Measurements from ENCODE around the gene KRTAP5-5. TPM values are rescaled to one million over a fixed set of nuclear protein-coding genes. Genes with fewer than 3 reads are reported as not detected.

Gene KRTAP5-5
- total RNA-seq, 2 donors from 2014 or later = not detected

DNA sequence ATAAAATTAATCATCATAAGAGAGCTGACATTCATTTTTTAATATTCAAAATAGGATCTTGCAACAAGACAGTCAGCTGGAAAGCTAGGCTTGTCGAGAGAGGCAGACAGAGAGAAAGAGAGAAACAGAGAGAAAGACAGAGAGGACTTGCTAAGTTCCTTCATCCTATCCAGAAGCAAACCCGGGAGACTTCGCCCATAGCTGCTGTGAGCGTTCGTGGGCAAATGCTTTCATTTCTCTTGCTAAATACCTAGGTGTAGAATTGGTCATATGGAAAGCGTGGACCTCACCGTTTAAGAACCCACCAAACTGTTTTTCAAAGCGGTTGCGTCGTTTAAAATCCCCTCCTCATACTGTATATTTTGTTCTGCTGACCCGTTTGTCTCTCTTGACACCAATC, 42.1 kb downstream of the KRTAP5-5 start:
- WGBS, 2 donors = 70 to 77% methylated on average over 11 of the region's 11 CpGs

DNA sequence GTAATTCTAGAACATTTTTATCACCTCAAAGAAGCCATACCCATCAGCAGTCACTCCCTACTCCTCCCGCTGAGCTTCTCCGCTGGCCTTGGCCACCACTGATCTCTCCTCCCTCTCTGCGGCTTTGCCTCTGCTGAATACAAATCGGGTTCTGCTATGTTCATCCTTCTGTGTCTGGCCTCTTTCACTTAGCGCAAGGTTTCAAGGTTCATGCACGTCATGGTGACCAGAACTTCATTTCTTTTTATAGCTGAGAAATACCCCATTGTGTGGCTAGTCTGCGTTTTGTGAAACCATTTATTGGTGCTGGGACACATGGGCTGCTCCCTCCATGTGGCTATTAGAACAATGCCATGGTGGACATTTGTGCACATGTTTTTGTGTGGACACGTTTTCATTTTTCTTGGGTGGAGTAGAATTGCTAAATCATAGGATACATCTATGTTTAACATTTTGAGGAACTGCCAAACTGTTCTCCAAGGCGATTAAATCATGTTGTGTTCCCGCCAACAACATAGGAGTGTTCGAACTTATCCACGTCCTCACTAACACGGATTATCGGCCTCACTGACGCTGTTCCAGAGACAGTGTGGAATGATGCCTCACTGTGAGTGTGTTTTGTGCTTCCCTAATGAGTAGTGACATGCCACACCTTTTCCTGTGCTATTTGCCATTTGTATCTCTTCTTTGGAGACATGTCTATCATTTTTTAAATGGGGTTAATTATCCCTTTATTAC, 43.2 kb downstream of the KRTAP5-5 start:
- Histone ChIP-seq H3K36me3 (replicated peaks in 1 of 2; ENCODE audit: insufficient read depth in 1 of 2, low read depth in 2 of 2) (no peaks in the 10 kb centered on the region), H3K4me1 (peaks cover 6% of the 10 kb centered on the region), H3K9me3 (no peaks in the 10 kb centered on the region), H3K27ac (no peak overlapping the region), H3K4me3 (no peak overlapping the region), H3K27me3 (no peaks in the 10 kb centered on the region)
- ATAC-seq = no peak
- peak in 1 of 4 donors; percentile 1 for DNase-seq
- intact Hi-C loops (cut with DNase I) = no loop called here
- TF ChIP-seq, protein P1, sequence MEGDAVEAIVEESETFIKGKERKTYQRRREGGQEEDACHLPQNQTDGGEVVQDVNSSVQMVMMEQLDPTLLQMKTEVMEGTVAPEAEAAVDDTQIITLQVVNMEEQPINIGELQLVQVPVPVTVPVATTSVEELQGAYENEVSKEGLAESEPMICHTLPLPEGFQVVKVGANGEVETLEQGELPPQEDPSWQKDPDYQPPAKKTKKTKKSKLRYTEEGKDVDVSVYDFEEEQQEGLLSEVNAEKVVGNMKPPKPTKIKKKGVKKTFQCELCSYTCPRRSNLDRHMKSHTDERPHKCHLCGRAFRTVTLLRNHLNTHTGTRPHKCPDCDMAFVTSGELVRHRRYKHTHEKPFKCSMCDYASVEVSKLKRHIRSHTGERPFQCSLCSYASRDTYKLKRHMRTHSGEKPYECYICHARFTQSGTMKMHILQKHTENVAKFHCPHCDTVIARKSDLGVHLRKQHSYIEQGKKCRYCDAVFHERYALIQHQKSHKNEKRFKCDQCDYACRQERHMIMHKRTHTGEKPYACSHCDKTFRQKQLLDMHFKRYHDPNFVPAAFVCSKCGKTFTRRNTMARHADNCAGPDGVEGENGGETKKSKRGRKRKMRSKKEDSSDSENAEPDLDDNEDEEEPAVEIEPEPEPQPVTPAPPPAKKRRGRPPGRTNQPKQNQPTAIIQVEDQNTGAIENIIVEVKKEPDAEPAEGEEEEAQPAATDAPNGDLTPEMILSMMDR (IDR thresholded peaks at IDR 0.05) = no peak
- TF ChIP-seq POLR2A (IDR thresholded peaks at IDR 0.05) = no peak
- WGBS, 2 donors = 67 to 73% methylated on average over 15 of the region's 15 CpGs

More for the DNA sequence above, 42.1 kb downstream of the KRTAP5-5 start:
- no peak for DNase-seq
- no peak overlapping the region for H3K27ac ChIP-seq
- H3K27me3 ChIP-seq = no peaks in the 10 kb centered on the region
- peaks cover 6% of the 10 kb centered on the region for H3K4me1 ChIP-seq
- no peaks in the 10 kb centered on the region for H3K36me3 ChIP-seq (replicated peaks in 1 of 2; ENCODE audit: insufficient read depth in 1 of 2, low read depth in 2 of 2)
- no peaks in the 10 kb centered on the region for H3K9me3 ChIP-seq
- H3K4me3 ChIP-seq = no peak overlapping the region
- ATAC-seq = no peak
- TF ChIP-seq, protein P1 (IDR thresholded peaks at IDR 0.05) = no peak
- TF ChIP-seq POLR2A (IDR thresholded peaks at IDR 0.05) = no peak
- intact Hi-C loops (cut with DNase I) = no loop called here

DNA sequence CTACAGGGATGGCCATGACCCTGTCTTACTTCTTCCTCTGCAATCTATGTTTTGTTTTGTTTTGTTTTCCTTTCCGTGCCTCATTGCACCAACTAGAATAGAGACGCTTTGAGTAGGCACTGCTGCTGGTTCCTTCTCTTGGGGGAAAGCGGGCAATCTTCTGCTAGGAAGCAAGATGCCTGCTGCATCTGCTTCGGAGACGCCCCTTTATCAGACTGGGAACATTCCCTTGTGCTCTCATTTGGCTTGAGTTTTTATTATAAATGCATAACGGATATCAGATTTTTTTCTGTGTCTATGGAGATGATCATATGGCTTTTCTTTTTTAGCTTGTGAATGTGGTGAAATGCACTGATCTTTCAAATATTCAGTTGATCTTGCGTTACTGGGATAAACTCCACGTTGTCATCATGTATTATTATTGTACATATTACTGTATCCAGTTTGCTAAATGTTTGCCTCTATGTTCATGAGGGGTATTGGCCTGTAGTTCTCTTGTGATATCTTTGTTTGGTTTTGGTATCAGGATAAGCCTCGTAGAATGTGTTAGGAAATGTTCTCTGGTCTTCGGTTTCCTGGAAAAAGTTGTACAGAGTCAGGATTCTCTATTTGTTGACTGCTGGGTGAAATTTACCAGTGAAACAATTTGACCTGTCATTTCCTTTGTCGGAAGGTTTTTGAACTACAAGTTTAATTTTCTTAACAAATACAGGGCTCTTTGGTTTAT, 44.0 kb downstream of the KRTAP5-5 start:
- 24 to 35% methylated on average over 11 of the region's 11 CpGs for WGBS, 2 donors
- peak; percentile 45 for ATAC-seq
- H3K36me3 ChIP-seq (replicated peaks in 1 of 2; ENCODE audit: insufficient read depth in 1 of 2, low read depth in 2 of 2) = no peaks in the 10 kb centered on the region
- intact Hi-C loops (cut with DNase I) = no loop called here
- DNase-seq = no peak
- H3K4me3 ChIP-seq = no peak overlapping the region
- H3K4me1 ChIP-seq = peaks cover 6% of the 10 kb centered on the region
- no peak for TF ChIP-seq POLR2A (IDR thresholded peaks at IDR 0.05)
- TF ChIP-seq, protein P1 (IDR thresholded peaks at IDR 0.05) = no peak
- peak overlapping the region in 1 of 4 donors; percentile 30 for H3K27ac ChIP-seq
- H3K9me3 ChIP-seq = no peaks in the 10 kb centered on the region
- H3K27me3 ChIP-seq = no peaks in the 10 kb centered on the region

DNA sequence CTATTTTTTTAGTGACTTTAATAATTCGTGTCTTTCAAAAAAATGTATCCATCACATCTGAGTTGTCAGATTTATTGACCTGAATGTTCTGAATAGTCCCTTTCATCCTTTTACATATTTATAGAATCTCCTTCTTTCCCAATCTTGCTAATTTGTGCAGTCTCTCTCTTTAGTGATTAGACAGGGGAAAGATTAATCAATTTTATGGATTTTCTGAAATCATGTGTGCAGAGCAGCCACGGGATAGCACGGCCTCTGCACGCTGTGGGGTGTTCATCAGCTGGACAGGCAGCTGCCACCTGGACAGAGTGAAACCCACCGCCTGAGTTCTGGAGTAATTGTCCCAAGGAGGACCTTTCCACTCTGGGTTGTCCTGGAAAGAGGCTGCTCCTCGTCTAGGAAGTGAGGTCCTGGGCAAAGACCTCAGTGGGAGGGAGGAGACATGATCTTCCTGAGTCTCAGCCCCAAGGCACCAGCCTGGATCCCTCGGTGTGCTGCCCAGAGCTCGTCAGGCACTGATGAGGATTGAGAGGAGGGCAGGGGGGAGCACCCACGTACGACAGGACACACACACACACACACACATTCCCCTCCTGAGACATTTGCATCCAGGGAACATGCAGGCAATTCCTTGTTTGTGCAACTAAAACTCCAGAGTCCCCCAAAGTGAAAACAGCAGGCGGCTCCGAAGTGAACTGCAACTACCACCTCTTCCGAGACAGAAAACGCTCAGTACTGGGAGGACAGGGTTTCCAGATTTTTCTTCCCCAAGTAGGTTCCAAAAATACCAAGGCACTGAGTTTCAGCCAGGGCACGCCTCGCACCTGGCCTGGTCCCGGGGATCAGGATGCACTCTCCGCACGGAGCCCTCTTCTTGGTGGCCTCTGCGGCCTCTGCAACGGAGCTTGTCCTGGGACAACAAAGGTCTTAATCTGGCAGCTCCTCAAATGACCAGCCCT, 44.9 kb downstream of the KRTAP5-5 start:
- H3K4me3 ChIP-seq = no peak overlapping the region
- H3K9me3 ChIP-seq = no peaks in the 10 kb centered on the region
- H3K4me1 ChIP-seq = peaks cover 6% of the 10 kb centered on the region
- peak overlapping the region in 1 of 4 donors; percentile 30 for H3K27ac ChIP-seq
- no peak for DNase-seq
- no peak for ATAC-seq
- H3K27me3 ChIP-seq = no peaks in the 10 kb centered on the region
- TF ChIP-seq, protein P1 (IDR thresholded peaks at IDR 0.05) = no peak
- WGBS, 2 donors = 39 to 46% methylated on average over 18 to 21 of the region's 21 CpGs
- intact Hi-C loops (cut with DNase I) = no loop called here
- no peaks in the 10 kb centered on the region for H3K36me3 ChIP-seq (replicated peaks in 1 of 2; ENCODE audit: insufficient read depth in 1 of 2, low read depth in 2 of 2)

Data from body of pancreas (tissue), 4 donors.